Upper lobe of left lung (tissue), 4 donors: ENCODE results near the gene GATA3.

Experiments used
- POLR2A ChIP-seq, 4 donors: fragments of 450-650 bp; IDR thresholded peaks; one replicate each; pipeline ENCODE4 v1.5.1; 2016 to 2017; ENCODE audit warnings: antibody characterized with exemption in 4 of 4, mild to moderate bottlenecking in 2 of 4
- POLR2AphosphoS5 ChIP-seq, 2 donors: sonication (generic); formaldehyde crosslinking; IDR thresholded peaks; one replicate each; pipeline ENCODE4 v1.5.1; 2017; ENCODE audit warnings: antibody characterized with exemption in 2 of 2
- TF ChIP-seq, protein P1 (sequence below), 6 experiments: fragments of 450-650 bp in 4 of 6; fragments of 200-600 bp in 2 of 6; sonication (generic) in 2 of 6; IDR thresholded peaks; one replicate each; pipeline ENCODE4 v1.5.1; 2016 to 2019; ENCODE audit warnings: antibody characterized with exemption in 6 of 6

DNA sequence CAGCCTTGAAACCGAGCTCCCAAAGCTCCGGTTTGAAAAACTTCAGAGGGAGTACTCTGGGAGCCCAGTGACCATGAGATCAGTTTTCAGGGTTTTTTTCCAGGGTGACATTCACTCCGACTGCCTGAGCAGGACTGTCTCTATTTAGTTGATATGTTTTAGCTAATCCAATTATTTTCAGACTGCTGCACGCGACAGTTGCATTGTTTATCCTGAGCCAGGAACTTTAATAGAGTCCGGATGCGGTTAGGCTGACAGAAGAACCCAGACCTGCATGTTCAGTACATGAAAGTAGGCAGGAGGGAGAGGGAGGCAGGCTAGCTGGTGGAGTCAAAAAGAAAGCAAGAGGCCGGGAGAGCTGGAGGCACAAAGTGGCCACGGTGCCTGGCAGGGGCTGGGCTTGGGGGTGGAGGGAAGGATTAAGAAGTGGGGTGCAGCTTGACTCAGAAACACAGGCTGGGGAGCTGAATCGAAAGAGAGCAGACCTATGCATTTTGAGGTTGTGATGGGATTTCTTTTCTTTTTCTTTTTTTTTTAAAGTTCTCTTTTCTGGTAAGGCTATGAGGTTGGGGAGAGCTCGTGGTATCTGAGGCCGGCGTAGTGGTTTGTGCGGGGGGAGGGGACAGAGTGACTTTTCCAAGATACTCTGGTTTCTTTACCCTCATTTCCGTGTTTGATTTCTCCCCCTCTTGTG, 5.7 kb downstream of the GATA3 start:
- peak in 1 of 2 donors; percentile 32 for TF ChIP-seq POLR2AphosphoS5 (IDR thresholded peaks at IDR 0.05)
- TF ChIP-seq, protein P1, sequence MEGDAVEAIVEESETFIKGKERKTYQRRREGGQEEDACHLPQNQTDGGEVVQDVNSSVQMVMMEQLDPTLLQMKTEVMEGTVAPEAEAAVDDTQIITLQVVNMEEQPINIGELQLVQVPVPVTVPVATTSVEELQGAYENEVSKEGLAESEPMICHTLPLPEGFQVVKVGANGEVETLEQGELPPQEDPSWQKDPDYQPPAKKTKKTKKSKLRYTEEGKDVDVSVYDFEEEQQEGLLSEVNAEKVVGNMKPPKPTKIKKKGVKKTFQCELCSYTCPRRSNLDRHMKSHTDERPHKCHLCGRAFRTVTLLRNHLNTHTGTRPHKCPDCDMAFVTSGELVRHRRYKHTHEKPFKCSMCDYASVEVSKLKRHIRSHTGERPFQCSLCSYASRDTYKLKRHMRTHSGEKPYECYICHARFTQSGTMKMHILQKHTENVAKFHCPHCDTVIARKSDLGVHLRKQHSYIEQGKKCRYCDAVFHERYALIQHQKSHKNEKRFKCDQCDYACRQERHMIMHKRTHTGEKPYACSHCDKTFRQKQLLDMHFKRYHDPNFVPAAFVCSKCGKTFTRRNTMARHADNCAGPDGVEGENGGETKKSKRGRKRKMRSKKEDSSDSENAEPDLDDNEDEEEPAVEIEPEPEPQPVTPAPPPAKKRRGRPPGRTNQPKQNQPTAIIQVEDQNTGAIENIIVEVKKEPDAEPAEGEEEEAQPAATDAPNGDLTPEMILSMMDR (IDR thresholded peaks at IDR 0.05) = no peak
- no peak for TF ChIP-seq POLR2A (IDR thresholded peaks at IDR 0.05)
